Endothelial cell of umbilical vein (primary cell): ENCODE results near the gene ENG. TPM values are rescaled to one million over a fixed set of nuclear protein-coding genes. Genes with fewer than 3 reads are reported as not detected.

Experiments
- BruUV-seq: library from RNA; stranded (reverse); fragments of 400-500 nt; replicated peaks from 2 replicates; lab custom pipeline; 2021; lab: Mats Ljungman, UMichigan
- CTCF ChIA-PET: fragments of 300-600, 350-600 bp; sonication (Branson Sonifier 250); formaldehyde crosslinking; loops from one replicate; lab custom pipeline; 2021; ENCODE audit warnings: antibody characterized with exemption, inconsistent platforms; lab: Charles Lee
- POLR2A ChIA-PET: fragments of 300-600, 350-600 bp; sonication (Branson Sonifier 250); formaldehyde crosslinking; loops from one replicate; lab custom pipeline; 2021; ENCODE audit warnings: antibody characterized with exemption, inconsistent platforms; lab: Charles Lee
- DNase-seq: peaks from one replicate; pipeline ENCODE4 v3.0.0-alpha.2; 2011; ENCODE audit warnings: low read depth, low spot score
- FAIRE-seq: peaks from 2 replicates; lab custom pipeline; 2011; peaks lifted over from hg19 to GRCh38; lab: Jason Lieb, UNC
- H2AFZ ChIP-seq: 2 replicates; pipeline ENCODE4 v1.6.0; 2012; ENCODE audit warnings: low read depth, low read length, control low read depth, inconsistent platforms
- H3K27ac ChIP-seq: 2 replicates; pipeline ENCODE4 v1.5.1; 2011; ENCODE audit warnings: low read depth, mild to moderate bottlenecking, control low read depth, low read length, moderate library complexity; ENCODE audit not compliant: insufficient read depth
- H3K27me3 ChIP-seq, 2 experiments: 2 replicates each; pipeline versions ENCODE4 v1.6.0 to v1.6.1; 2011; ENCODE audit warnings: low read length in 2 of 2, mixed read lengths in 1 of 2; ENCODE audit not compliant: control insufficient read depth in 2 of 2, insufficient read depth in 2 of 2
- H3K36me3 ChIP-seq, 2 experiments: 2 replicates in 1 of 2; 3 replicates in 1 of 2; pipeline ENCODE4 v1.5.1; 2011; ENCODE audit warnings: low read length in 2 of 2, mild to moderate bottlenecking in 1 of 2, moderate library complexity in 1 of 2; ENCODE audit not compliant: control insufficient read depth in 2 of 2, insufficient read depth in 2 of 2; ENCODE audit errors: extremely low read depth in 1 of 2
- H3K4me1 ChIP-seq: 3 replicates; pipeline ENCODE4 v1.5.1; 2011; ENCODE audit warnings: mild to moderate bottlenecking, low read length; ENCODE audit not compliant: control insufficient read depth, insufficient read depth; ENCODE audit errors: extremely low read depth
- H3K4me2 ChIP-seq: 2 replicates; pipeline ENCODE4 v1.6.1; 2011; ENCODE audit warnings: low read length, control low read depth, mixed read lengths; ENCODE audit not compliant: insufficient read depth
- H3K4me3 ChIP-seq, 3 experiments: fragments of 200-600 bp in 1 of 3; sonication (generic), shearing (Covaris generic) in 1 of 3; replicated peaks in 1 of 3; 2 replicates each; pipeline ENCODE4 v1.5.1; 2011 to 2016; ENCODE audit warnings: control low read depth in 3 of 3, low read length in 3 of 3, mild to moderate bottlenecking in 2 of 3, inconsistent platforms in 1 of 3, low read depth in 1 of 3, moderate library complexity in 1 of 3; ENCODE audit not compliant: insufficient read depth in 1 of 3
- H3K79me2 ChIP-seq: 2 replicates; pipeline ENCODE4 v1.6.0; 2012; ENCODE audit warnings: low read length, inconsistent platforms; ENCODE audit not compliant: control insufficient read depth, insufficient read depth
- H3K9ac ChIP-seq: replicated peaks from 2 replicates; pipeline ENCODE3; 2011; ENCODE audit warnings: low read length, control low read depth; ENCODE audit not compliant: insufficient read depth; ENCODE audit errors: extremely low read depth
- H3K9me1 ChIP-seq: replicated peaks from 3 replicates; pipeline ENCODE4 v1.6.0; 2011; ENCODE audit warnings: mild to moderate bottlenecking, low read length; ENCODE audit not compliant: control insufficient read depth, insufficient read depth; ENCODE audit errors: extremely low read depth
- H3K9me3 ChIP-seq: replicated peaks from 2 replicates; pipeline ENCODE4 v1.5.1; 2012; ENCODE audit warnings: low read length, inconsistent platforms; ENCODE audit not compliant: control insufficient read depth, insufficient read depth
- H4K20me1 ChIP-seq: replicated peaks from 2 replicates; pipeline ENCODE3; 2011; ENCODE audit warnings: mild to moderate bottlenecking, low read length; ENCODE audit not compliant: control insufficient read depth, insufficient read depth; ENCODE audit errors: extremely low read depth
- CTCF ChIP-seq, 2 donors: IDR thresholded peaks; 1 replicate in 1 of 2; 2 replicates in 1 of 2; pipeline ENCODE4 v1.5.1; 2011; ENCODE audit warnings: low read length in 2 of 2, mild to moderate bottlenecking in 2 of 2, moderate library complexity in 2 of 2, control low read depth in 1 of 2, inconsistent platforms in 1 of 2, low read depth in 1 of 2; ENCODE audit not compliant: insufficient read depth in 1 of 2; ENCODE audit errors: extremely low read depth in 1 of 2
- EZH2 ChIP-seq: IDR thresholded peaks from 2 replicates; pipeline ENCODE4 v1.6.1; 2012; ENCODE audit warnings: borderline replicate concordance, low read depth, mild to moderate bottlenecking, moderate library complexity, low read length, inconsistent platforms; ENCODE audit not compliant: severe bottlenecking
- FOS ChIP-seq: IDR thresholded peaks from 2 replicates; pipeline ENCODE4 v1.6.1; 2011; ENCODE audit warnings: mild to moderate bottlenecking, low read length, moderate library complexity, borderline replicate concordance; ENCODE audit not compliant: insufficient read depth
- GATA2 ChIP-seq: IDR thresholded peaks from 2 replicates; pipeline ENCODE4 v1.7.0; 2011; ENCODE audit warnings: low read depth, mild to moderate bottlenecking, moderate library complexity, mixed read lengths, low read length; ENCODE audit not compliant: insufficient read length, insufficient read depth
- JUN ChIP-seq: IDR thresholded peaks from 2 replicates; pipeline ENCODE4 v1.6.1; 2011; ENCODE audit warnings: borderline replicate concordance, low read depth; ENCODE audit not compliant: insufficient read length, insufficient read depth
- MAX ChIP-seq: IDR thresholded peaks from 2 replicates; pipeline ENCODE4 v1.6.1; 2011; ENCODE audit not compliant: insufficient read depth, insufficient read length
- MYC ChIP-seq: IDR thresholded peaks from one replicate; pipeline ENCODE4 v1.6.1; 2011; ENCODE audit warnings: mild to moderate bottlenecking, low read depth, low read length
- POLR2A ChIP-seq: IDR thresholded peaks from 2 replicates; pipeline ENCODE4 v1.6.1; 2012; ENCODE audit warnings: low read depth, mild to moderate bottlenecking, control low read depth, low read length
- POLR2AphosphoS5 ChIP-seq: IDR thresholded peaks from 2 replicates; pipeline ENCODE4 v1.6.1; 2012; ENCODE audit warnings: low read depth, mild to moderate bottlenecking, control low read depth, low read length, moderate library complexity; ENCODE audit not compliant: insufficient read depth
- dilution Hi-C: fragments of 300-500 bp; cut with MboI; formaldehyde crosslinking; loops from one replicate; pipeline ENCODE4 v1.15.0; 2019; ENCODE audit warnings: low sequenced_read_pairs; ENCODE audit not compliant: extremely low pct_ligation_motif_present
- intact Hi-C: fragments of 100-400 bp; cut with micrococcal nuclease; formaldehyde crosslinking; loops from one replicate; pipeline ENCODE4 v1.10.0; 2022
- polyA plus RNA-seq, 4 experiments: library from polyadenylated mRNA; depleted of rRNA in 3 of 4; stranded (reverse) in 3 of 4; unstranded in 1 of 4; fragments of >200 nt; gene quantifications; 2 replicates each; pipeline versions ENCODE4 v1.2.1 to v1.2.3, GENCODE V29; 2011 to 2012; ENCODE audit warnings: missing spikeins in 1 of 4
- total RNA-seq: library from RNA; stranded (reverse); gene quantifications from 2 replicates; pipeline ENCODE4 v1.2.3, GENCODE V29; 2021

Gene ENG
- total and polyA plus RNA-seq, 2 donors (not counting 3 experiments of a cell fraction or from before 2014, with no cell fraction given), result 338 to 728 TPM

GRCh38 chr9:127814619-127815511 is 39.6 kb downstream of the ENG start:
- Histone ChIP-seq H3K27ac (no peak overlapping the region), H4K20me1 (no peaks in the 10 kb centered on the region), H2AFZ (no peak overlapping the region), H3K4me3 (no peak overlapping the region), H3K9ac (no peak overlapping the region), H3K4me2 (no peak overlapping the region), H3K4me1 (peaks cover 10% of the 10 kb centered on the region), H3K9me3 (no peaks in the 10 kb centered on the region), H3K27me3 (no peaks in the 10 kb centered on the region), H3K79me2 (peaks cover 7% of the 10 kb centered on the region), H3K36me3 (peaks cover 27 to 64% of the 10 kb centered on the region in 2 experiments), H3K9me1 (no peaks in the 10 kb centered on the region)
- POLR2A ChIA-PET, result no interaction called here
- intact Hi-C loops (no loop called here), dilution Hi-C loops (no loop called here)
- TSS peak; percentile 95 for BruUV-seq
- DNase-seq, result no peak
- peak in 1 of 2 donors; percentile 1 for TF ChIP-seq CTCF (IDR thresholded peaks at IDR 0.05; ENCODE audit: extremely low read depth in 1 of 2, insufficient read depth in 1 of 2, low read depth in 1 of 2, low read length in 2 of 2)
- no peak for TF ChIP-seq MYC
- no peak for TF ChIP-seq EZH2
- TF ChIP-seq POLR2A, result peak; percentile 66
- TF ChIP-seq GATA2, result no peak
- TF ChIP-seq MAX, result no peak
- no peak for TF ChIP-seq JUN
- TF ChIP-seq FOS, result no peak
- TF ChIP-seq POLR2AphosphoS5, result peak; percentile 25
- peak; percentile 58 for FAIRE-seq
- CTCF ChIA-PET, result interaction anchor here (0.8 to 8.4 kb wide), 2 partner anchors 16 to 55 kb away, joined by 3 to 76 read pairs; no protein-coding TSS in a partner anchor
